ENCODE results near the gene FHDC1.

- TF ChIP-seq CTCF (IDR thresholded peaks at IDR 0.05), result no peak
- no peak for TF ChIP-seq POLR2A (IDR thresholded peaks at IDR 0.05)
- TF ChIP-seq POLR2AphosphoS5 (IDR thresholded peaks at IDR 0.05), result no peak
Measured at GRCh38 chr4:152947311-152947710, 11.2 kb downstream of the FHDC1 start.
